ENCODE measurements around the gene C2orf49. TPM values are rescaled to one million over a fixed set of nuclear protein-coding genes. Genes with fewer than 3 reads are reported as not detected.
A peak's percentile ranks its signal among the peaks of the same experiment; 100 is the strongest.

The C2orf49 gene
- 15.8 TPM for total RNA-seq (ENCODE audit: unreplicated experiment)
- long read RNA-seq, full-length matches to known transcripts, result 2 of 3 reads
- long read RNA-seq, partial matches to known transcripts, result 0 of 3 reads
- long read RNA-seq, other reads (novel, unspliced or antisense), result 1 of 3 reads

- peak; percentile 88 for DNase-seq (ENCODE audit: low spot score)
- H3K4me1 Mint-ChIP-seq (ENCODE audit: unreplicated experiment), result peaks cover 19% of the 10 kb centered on the region
- H3K9me3 Mint-ChIP-seq (ENCODE audit: unreplicated experiment), result no peaks in the 10 kb centered on the region
- peaks cover 7% of the 10 kb centered on the region for H3K27me3 Mint-ChIP-seq (ENCODE audit: unreplicated experiment)
- peak within 1 kb of the TSS; percentile 100 for H3K27ac Mint-ChIP-seq (ENCODE audit: unreplicated experiment)
- H3K4me3 Mint-ChIP-seq (ENCODE audit: unreplicated experiment), result peak within 1 kb of the TSS; percentile 100
- peaks cover 9% of the 10 kb centered on the region for H3K36me3 Mint-ChIP-seq (ENCODE audit: low read depth, unreplicated experiment)
- no peak for TF ChIP-seq CTCF (IDR thresholded peaks at IDR 0.05; ENCODE audit: unreplicated experiment)
Observed at GRCh38 chr2:105337122-105338019, at the start of gene C2orf49. Gene C2orf49 (plus strand): TSS chr2:105337540. CDS start chr2:105337588, 48 bp downstream.

GRCh38 chr2:105287692-105288091, 49.6 kb upstream of the C2orf49 start:
- DNase-seq (ENCODE audit: low spot score), result peak; percentile 37
- H3K4me3 Mint-ChIP-seq (ENCODE audit: unreplicated experiment), result no peak overlapping the region
- no peak overlapping the region for H3K27ac Mint-ChIP-seq (ENCODE audit: unreplicated experiment)
- no peaks in the 10 kb centered on the region for H3K9me3 Mint-ChIP-seq (ENCODE audit: unreplicated experiment)
- peak; percentile 66 for TF ChIP-seq CTCF (IDR thresholded peaks at IDR 0.05; ENCODE audit: unreplicated experiment)
- no peaks in the 10 kb centered on the region for H3K4me1 Mint-ChIP-seq (ENCODE audit: unreplicated experiment)
- peaks cover 16% of the 10 kb centered on the region for H3K36me3 Mint-ChIP-seq (ENCODE audit: low read depth, unreplicated experiment)
- peaks cover 2% of the 10 kb centered on the region for H3K27me3 Mint-ChIP-seq (ENCODE audit: unreplicated experiment)

- no peaks in the 10 kb centered on the region for H3K4me1 Mint-ChIP-seq (ENCODE audit: unreplicated experiment)
- peaks cover 16% of the 10 kb centered on the region for H3K36me3 Mint-ChIP-seq (ENCODE audit: low read depth, unreplicated experiment)
- TF ChIP-seq CTCF (IDR thresholded peaks at IDR 0.05; ENCODE audit: unreplicated experiment), result no peak
- DNase-seq (ENCODE audit: low spot score), result no peak
- H3K27me3 Mint-ChIP-seq (ENCODE audit: unreplicated experiment), result peaks cover 2% of the 10 kb centered on the region
- no peak overlapping the region for H3K4me3 Mint-ChIP-seq (ENCODE audit: unreplicated experiment)
- no peaks in the 10 kb centered on the region for H3K9me3 Mint-ChIP-seq (ENCODE audit: unreplicated experiment)
- no peak overlapping the region for H3K27ac Mint-ChIP-seq (ENCODE audit: unreplicated experiment)
Observed at GRCh38 chr2:105288133-105288532, 49.2 kb upstream of the C2orf49 start.

- Mint-ChIP-seq H3K36me3 (ENCODE audit: low read depth, unreplicated experiment) (peaks cover 15% of the 10 kb centered on the region), H3K27ac (ENCODE audit: unreplicated experiment) (no peak overlapping the region), H3K4me3 (ENCODE audit: unreplicated experiment) (no peak overlapping the region), H3K27me3 (ENCODE audit: unreplicated experiment) (no peaks in the 10 kb centered on the region), H3K9me3 (ENCODE audit: unreplicated experiment) (no peaks in the 10 kb centered on the region), H3K4me1 (ENCODE audit: unreplicated experiment) (no peaks in the 10 kb centered on the region)
- no peak for DNase-seq (ENCODE audit: low spot score)
- TF ChIP-seq CTCF (IDR thresholded peaks at IDR 0.05; ENCODE audit: unreplicated experiment), result no peak
Observed at GRCh38 chr2:105290981-105291660, 46.2 kb upstream of the C2orf49 start.
